ENCODE measurements around the gene CHST11.
"Not testable (repeated sequence)": the region's sequence is repeated elsewhere in the genome, so short reads cannot be mapped to it uniquely, and the experiment has no call there.

Gene CHST11

DNA sequence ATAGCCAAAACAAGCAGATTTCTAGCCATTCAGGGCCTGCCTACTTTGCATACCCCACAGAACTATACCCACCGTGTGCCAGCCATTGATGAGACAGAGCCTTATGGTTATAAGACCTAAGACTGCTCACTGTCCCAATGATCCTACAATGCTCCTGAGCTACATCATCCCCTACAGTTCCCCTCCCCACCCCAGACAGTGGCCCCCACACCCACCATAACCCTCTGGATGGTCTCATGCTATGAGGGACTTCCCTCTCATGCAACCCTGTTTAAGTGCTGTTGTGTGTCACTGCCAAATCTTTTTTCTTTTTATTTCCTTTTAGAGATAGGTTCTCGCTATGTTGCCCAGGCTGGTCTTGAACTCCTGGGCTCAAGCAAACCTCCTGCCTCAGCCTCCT lies 75.9 kb downstream of the CHST11 start:
- DNase-seq: no peak

- no peak for DNase-seq
Observed at GRCh38 chr12:104533134-104533533, 76.4 kb downstream of the CHST11 start.

DNA sequence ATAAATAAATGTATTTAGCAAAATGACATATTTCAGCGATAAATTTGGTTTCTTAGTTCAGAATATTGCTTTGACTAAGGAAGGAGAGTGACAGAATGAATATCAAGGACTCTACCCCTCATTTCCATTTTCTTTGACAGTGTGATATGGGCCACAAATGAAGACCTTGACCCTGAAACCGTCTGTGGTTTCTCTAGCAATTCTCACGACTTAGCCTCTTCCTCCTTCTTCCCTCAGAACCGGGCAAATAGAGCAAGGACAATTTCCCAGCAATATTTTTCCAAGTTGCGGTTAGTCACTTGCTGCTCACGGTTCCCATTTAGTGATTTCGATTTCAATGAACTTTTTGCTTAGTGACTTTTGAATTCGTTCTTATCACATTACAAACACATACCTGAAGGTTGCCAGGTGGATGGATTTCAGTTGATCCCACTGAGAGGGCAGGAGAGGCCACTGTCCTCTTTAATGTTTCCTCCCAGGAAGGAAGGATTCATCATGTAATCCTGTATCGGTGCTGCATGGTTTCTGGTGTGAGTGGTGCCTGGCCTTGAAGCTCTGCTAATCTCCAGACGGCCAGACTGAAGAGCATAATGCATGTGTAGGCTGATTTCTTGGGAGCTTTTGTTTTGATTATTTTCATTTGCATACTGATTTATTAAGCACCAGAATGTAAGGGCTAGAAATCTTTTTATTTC lies 77.6 kb downstream of the CHST11 start:
- DNase-seq: no peak

GRCh38 chr12:104534857-104535248 lies 78.1 kb downstream of the CHST11 start:
- no peak for DNase-seq

DNA sequence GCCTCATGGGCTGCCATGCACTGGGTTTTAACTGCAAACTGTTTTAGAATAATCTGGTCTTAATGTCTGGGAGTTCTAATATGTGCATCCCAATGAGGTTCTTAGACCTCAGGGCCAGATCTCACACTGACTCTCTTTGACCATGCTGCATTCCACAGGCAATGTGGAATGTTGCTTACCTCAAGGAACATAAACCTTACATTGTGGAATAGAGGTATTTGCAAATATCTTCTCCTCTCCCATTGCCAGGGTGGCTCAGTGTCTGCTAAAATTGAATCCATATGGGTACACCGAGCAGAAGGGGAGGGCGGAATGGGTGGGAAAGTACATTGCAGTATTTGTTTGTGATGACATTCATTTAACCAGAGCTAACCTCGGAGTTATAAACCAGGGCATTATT lies 78.6 kb downstream of the CHST11 start:
- no peak for DNase-seq

- no peak for DNase-seq
Observed at GRCh38 chr12:104536841-104537240, 80.1 kb downstream of the CHST11 start.

DNA sequence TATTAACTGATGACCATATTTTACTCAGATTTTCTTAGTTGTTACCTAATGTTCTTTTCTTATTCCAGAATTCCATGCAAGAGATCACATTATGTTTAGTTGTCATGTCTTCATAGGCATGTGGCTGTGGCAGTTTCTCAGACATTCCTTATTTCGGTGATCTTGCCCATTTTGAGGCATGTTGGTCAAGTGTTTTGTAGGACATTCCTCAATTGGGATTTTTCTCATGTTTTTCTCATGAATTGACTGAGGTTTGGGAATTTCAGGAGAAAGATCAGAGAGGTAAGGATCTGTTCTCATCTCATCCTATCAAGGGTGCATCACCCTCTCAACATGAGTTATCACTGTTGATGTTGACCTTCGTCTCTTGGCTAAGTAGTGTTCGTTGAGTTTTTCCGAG lies 81.3 kb downstream of the CHST11 start:
- no peak for DNase-seq

DNA sequence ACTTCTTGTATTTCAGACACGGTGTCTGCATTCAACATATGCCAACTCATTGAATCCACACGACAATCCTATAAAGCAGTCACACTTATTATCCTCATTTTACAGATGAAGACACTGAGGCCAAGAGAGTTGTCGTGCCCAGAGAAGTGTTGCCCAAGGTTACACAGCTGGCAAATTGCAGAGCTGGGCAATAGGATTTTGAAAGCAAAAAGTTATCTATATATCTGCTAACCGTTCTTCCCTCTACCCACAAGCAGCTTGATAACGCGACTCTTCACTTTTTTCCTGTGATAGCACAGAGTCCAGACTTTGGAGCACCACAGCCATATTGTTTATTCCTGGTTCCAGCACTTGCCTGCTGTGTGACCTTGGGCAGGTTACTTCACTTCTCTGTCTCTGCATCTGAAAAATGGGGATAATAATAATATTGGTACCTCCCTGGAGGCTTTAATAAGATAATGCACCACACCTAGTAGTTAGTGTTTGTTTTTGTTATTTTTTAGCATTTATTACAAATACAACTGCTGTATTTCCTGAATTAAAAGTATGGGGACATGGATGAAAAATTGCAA lies 82.2 kb downstream of the CHST11 start:
- no peak for DNase-seq

GRCh38 chr12:104544836-104545235 lies 88.1 kb downstream of the CHST11 start:
- no peak for DNase-seq

- DNase-seq: no peak
Observed at GRCh38 chr12:104546575-104546974, 89.8 kb downstream of the CHST11 start.

DNA sequence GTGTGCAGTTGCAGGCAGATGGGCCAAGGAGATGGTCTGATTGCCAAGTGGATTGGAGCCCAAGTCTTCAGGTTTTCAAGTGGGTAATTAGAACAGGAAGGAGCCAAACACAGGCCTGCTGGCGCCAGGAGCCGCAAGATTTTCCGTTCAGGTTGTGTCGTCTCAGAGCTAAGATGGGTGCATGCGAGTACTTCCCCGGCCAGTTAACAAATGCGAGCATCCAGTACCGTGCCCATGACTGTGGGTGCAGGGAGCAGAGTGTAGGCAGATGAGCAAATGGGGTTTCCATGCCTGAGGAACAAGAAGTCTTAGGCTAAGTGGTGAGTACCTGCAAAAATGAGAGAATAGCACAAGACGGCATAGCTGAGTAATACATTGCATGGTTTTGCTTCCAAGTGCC lies 90.5 kb downstream of the CHST11 start:
- DNase-seq: no peak

DNA sequence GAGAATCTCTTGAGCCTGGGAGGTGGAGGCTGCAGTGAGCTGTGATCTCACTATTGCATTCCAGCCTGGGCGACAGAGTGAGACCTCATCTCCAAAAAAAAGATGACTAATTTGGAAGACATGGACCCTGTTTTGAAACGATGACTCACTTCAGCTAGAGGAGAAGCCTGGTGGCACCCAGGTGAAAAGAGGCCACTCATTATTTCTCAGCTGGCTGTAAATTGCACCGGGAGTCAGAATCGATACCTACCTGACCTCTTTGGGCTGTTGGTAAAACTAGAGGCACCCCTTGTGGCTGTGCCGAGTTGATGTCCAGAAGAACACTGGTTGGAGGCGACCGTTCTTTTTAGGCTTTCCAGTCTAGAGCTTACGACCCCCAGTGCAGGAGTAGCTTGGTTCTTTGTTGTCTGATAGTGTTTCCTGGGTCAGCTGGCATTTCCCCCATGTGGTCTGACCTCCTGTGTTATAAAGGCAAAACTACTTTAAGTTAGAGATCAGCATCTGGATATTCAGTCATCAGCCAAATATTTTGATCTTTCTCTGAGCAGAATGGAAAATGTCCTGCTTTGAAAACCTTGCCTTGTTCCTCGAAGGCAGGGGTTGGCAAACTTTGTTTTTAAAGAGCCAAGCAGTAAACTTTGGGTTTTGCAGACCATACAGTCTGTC lies 93.2 kb downstream of the CHST11 start:
- DNase-seq: no peak

GRCh38 chr12:104551313-104551931 lies 94.7 kb downstream of the CHST11 start:
- no peak for DNase-seq

DNA sequence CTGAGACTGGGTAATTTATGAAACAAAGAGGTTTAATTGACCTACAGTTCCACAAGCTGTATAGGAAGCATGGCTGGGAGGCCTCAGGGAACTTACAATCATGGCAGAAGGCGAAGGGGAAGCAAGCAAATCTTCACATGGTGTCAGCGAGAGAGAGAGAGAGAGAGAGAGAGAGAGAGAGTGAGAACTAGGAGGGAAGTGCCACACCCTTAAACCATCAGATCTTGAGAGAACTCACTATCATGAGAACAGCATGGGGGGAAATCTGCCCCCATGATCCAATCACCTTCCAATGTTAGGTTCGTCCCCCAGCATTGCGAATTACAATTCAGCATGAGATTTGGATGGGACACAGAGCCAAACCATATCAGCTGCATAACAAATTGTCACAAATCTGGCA lies 96.7 kb downstream of the CHST11 start:
- no peak for DNase-seq

- no peak for DNase-seq
Observed at GRCh38 chr12:104555648-104556047, 98.9 kb downstream of the CHST11 start.

- DNase-seq: no peak
Observed at GRCh38 chr12:104557488-104558195, 100.9 kb downstream of the CHST11 start.

GRCh38 chr12:104560881-104561280 lies 104.1 kb downstream of the CHST11 start:
- DNase-seq: no peak

GRCh38 chr12:104562763-104563162 lies 106.0 kb downstream of the CHST11 start:
- DNase-seq: no peak

DNA sequence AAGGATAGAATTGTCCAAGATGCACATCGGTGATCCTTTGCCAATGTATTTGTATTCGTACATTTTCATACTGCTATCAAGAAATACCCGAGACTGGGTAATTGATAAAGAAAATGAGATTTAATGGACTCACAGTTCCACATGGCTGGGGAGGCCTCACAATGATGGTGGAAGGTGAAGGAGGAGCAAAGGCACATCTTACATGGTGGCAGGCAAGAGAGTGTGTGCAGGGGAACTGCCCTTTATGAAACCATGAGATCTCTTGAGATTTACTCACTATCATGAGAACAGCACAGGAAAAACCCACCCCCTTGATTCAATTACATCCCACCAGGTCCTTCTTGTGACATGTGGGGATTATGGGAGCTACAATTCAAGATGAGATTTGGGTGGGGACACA lies 107.9 kb downstream of the CHST11 start:
- not testable (repeated sequence) for DNase-seq

GRCh38 chr12:104565606-104566243 lies 109.0 kb downstream of the CHST11 start:
- DNase-seq: no peak

DNA sequence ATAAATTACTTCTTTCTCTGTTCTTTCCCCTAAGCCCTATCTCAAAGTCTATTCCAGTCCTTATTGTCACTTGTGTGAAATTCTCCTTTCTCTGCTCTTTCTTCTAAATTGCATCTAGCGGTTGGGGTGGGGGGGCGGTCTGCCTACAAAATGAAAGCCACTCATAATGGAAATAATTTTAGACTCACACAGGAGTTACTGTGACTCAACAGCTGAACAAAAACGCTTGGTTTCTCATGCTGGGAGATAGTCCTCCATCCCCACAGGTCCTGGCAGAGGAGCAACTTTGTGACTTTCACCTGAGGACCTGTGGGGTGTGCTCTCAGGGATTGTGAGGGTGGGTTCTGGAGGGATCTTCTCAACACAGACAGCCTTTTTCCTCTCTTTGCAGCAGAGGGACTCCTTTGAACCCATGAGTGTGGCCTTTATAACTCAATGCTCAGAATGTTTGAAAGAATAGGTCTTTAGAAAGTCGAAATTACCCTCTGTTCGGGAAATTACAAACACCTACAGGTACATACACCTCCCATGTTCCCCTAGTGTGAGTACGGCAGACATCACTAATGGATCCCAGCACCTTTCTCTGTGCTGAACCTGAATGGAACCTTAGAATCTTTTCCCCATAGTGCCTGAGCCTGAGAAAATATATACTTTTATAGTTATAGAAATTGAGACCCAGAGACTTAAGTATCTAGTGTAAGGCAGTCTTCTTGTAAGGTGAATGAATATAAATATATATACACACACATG lies 109.7 kb downstream of the CHST11 start:
- DNase-seq: no peak
